ENCODE measurements around the gene CELA1. TPM values are rescaled to one million over a fixed set of nuclear protein-coding genes. Genes with fewer than 3 reads are reported as not detected.

The CELA1 gene
- not detected in 5 replicates for total RNA-seq (2022; extraction: Qiagen RNA extraction; ENCODE audit: low read depth)

GRCh38 chr12:51346581-51346980, at the start of gene CELA1:
TSS of gene CELA1 (minus strand) at chr12:51346679. CDS start at chr12:51346638, 41 bp downstream.

GRCh38 chr12:51391283-51392123, 45.0 kb upstream of the CELA1 start, which contains the start of gene GALNT6:
TSS of gene GALNT6 (minus strand) at chr12:51391406. CDS start at chr12:51379781, 11,625 bp downstream.

GRCh38 chr12:51323966-51324895, 22.2 kb downstream of the CELA1 start, which contains the start of gene BIN2:
TSS of gene BIN2 (minus strand) at chr12:51324174. CDS start at chr12:51324102, 72 bp downstream.

Other genes with a start within 250 kb of the CELA1 start
- gene TFCP2, start 173.5 kb downstream of the CELA1 start, total RNA-seq (2022; extraction: Qiagen RNA extraction; ENCODE audit: low read depth) = 20.1 to 23.8 TPM (median 21.0 TPM) in 5 replicates
- 1.2 to 2.8 TPM (median 1.9 TPM) in 5 replicates for gene POU6F1, start 128.6 kb downstream of the CELA1 start, total RNA-seq (2022; extraction: Qiagen RNA extraction; ENCODE audit: low read depth)
- 328 to 395 TPM (median 337 TPM) in 5 replicates for gene DAZAP2, start 107.9 kb downstream of the CELA1 start, total RNA-seq (2022; extraction: Qiagen RNA extraction; ENCODE audit: low read depth)
- 17.5 to 25.7 TPM (median 21.5 TPM) in 5 replicates for gene SMAGP, start 76.3 kb downstream of the CELA1 start, total RNA-seq (2022; extraction: Qiagen RNA extraction; ENCODE audit: low read depth)
- gene BIN2, start 22.5 kb downstream of the CELA1 start, total RNA-seq (2022; extraction: Qiagen RNA extraction; ENCODE audit: low read depth) = 0.07 to 0.09 TPM in 2 of 5 replicates, not detected in the others
- gene GALNT6, start 44.7 kb upstream of the CELA1 start, total RNA-seq (2022; extraction: Qiagen RNA extraction; ENCODE audit: low read depth) = 2.6 to 5.0 TPM (median 3.0 TPM) in 5 replicates
- 1.1 to 2.3 TPM (median 1.2 TPM) in 5 replicates for gene SLC4A8, start 78.2 kb upstream of the CELA1 start, total RNA-seq (2022; extraction: Qiagen RNA extraction; ENCODE audit: low read depth)
- 1.2 to 2.5 TPM (median 1.8 TPM) in 5 replicates for gene SCN8A, start 244.6 kb upstream of the CELA1 start, total RNA-seq (2022; extraction: Qiagen RNA extraction; ENCODE audit: low read depth)

Data from A549 treated with CpdA at 1 μM for 4 hours (cell line).